Suprapubic skin (tissue), 4 donors: ENCODE measurements around the gene NF1.

Source experiments
- EP300 ChIP-seq: sonication (generic); formaldehyde crosslinking; IDR thresholded peaks from one replicate; pipeline ENCODE4 v1.6.1; 2017; ENCODE audit warnings: antibody characterized with exemption
- POLR2A ChIP-seq, 2 donors: fragments of 450-650 bp; IDR thresholded peaks; one replicate each; pipeline ENCODE4 v1.6.1; 2017; ENCODE audit warnings: antibody characterized with exemption in 2 of 2, mild to moderate bottlenecking in 2 of 2, moderate library complexity in 2 of 2
- POLR2AphosphoS5 ChIP-seq, 3 donors: sonication (generic); formaldehyde crosslinking; IDR thresholded peaks; one replicate each; pipeline ENCODE4 v1.6.1; 2017; ENCODE audit warnings: antibody characterized with exemption in 3 of 3
- TF ChIP-seq, protein P1 (sequence below), 2 donors: fragments of 200-600 bp in 1 of 2; fragments of 450-650 bp in 1 of 2; sonication (generic) in 1 of 2; IDR thresholded peaks; one replicate each; pipeline ENCODE4 v1.5.1; 2016 to 2019; ENCODE audit warnings: antibody characterized with exemption in 2 of 2, mild to moderate bottlenecking in 1 of 2, moderate library complexity in 1 of 2

DNA sequence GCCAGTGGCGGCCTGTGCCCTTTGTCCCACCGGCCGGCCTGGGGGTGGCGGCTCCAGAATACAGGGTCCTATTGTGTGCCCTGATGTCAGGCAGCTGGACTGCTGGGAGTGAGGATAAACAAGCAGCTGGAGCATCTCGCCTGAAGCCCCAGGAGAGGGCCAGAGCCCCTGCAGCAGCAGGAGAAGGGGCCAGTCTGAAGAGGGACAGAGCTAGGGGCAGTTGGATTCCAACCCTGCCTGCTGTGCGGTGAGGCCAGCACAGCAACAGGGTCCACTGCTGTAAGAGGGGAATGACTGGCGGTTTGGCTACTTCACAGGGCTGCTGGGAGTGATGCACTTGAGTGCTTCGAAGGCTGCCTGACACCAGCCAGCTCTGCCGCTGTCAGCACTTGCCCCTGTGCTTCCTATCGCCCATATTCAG lies 321.7 kb downstream of the NF1 start:
- TF ChIP-seq, protein P1, sequence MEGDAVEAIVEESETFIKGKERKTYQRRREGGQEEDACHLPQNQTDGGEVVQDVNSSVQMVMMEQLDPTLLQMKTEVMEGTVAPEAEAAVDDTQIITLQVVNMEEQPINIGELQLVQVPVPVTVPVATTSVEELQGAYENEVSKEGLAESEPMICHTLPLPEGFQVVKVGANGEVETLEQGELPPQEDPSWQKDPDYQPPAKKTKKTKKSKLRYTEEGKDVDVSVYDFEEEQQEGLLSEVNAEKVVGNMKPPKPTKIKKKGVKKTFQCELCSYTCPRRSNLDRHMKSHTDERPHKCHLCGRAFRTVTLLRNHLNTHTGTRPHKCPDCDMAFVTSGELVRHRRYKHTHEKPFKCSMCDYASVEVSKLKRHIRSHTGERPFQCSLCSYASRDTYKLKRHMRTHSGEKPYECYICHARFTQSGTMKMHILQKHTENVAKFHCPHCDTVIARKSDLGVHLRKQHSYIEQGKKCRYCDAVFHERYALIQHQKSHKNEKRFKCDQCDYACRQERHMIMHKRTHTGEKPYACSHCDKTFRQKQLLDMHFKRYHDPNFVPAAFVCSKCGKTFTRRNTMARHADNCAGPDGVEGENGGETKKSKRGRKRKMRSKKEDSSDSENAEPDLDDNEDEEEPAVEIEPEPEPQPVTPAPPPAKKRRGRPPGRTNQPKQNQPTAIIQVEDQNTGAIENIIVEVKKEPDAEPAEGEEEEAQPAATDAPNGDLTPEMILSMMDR (IDR thresholded peaks at IDR 0.05): no peak
- TF ChIP-seq POLR2A (IDR thresholded peaks at IDR 0.05) (no peak), POLR2AphosphoS5 (IDR thresholded peaks at IDR 0.05) (no peak), EP300 (no peak)
